ENCODE measurements around the gene VAMP3.

DNA sequence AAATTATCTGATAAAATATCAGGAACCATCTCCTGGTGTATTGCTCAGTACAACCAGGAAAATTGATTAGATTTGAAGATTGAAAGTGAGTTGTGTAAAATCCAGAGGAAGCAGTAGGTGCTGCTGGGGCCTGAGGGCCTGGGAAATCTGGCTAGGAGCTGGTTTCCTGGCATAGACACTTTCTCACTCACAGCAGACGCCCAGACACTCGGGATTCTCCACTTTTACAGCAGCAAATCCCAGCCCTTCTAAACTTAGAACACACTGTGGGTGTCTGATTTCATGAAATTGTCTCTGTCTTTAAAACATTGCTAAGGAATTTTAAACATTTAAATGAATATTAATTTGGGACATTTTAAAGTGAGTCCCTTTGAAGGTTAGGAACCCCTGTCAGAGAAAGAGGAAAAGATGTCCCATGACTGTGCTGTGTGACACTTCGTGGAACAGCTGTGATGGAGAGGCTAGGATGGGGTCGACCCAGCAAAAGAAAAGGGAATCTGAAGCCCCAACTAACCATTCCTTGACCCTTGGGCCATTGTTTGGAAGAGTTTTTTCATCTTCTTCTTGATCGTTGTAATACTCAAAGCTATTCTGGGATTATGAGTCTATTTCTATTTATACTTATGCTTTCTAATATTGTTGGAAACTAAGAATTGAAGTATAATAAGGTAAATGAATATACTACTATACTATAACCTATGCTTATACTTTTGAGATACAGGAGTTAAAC, 49.0 kb upstream of the VAMP3 start:
- TF ChIP-seq, protein P1, sequence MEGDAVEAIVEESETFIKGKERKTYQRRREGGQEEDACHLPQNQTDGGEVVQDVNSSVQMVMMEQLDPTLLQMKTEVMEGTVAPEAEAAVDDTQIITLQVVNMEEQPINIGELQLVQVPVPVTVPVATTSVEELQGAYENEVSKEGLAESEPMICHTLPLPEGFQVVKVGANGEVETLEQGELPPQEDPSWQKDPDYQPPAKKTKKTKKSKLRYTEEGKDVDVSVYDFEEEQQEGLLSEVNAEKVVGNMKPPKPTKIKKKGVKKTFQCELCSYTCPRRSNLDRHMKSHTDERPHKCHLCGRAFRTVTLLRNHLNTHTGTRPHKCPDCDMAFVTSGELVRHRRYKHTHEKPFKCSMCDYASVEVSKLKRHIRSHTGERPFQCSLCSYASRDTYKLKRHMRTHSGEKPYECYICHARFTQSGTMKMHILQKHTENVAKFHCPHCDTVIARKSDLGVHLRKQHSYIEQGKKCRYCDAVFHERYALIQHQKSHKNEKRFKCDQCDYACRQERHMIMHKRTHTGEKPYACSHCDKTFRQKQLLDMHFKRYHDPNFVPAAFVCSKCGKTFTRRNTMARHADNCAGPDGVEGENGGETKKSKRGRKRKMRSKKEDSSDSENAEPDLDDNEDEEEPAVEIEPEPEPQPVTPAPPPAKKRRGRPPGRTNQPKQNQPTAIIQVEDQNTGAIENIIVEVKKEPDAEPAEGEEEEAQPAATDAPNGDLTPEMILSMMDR (IDR thresholded peaks at IDR 0.05), result no peak
- TF ChIP-seq POLR2A (IDR thresholded peaks at IDR 0.05) (no peak), EP300 (IDR thresholded peaks at IDR 0.05; ENCODE audit: low read depth) (no peak)

Data from transverse colon (tissue), 3 donors.